NCI-H345 (cell line): ENCODE measurements around the gene C20orf173.

Source experiments
- DNase-seq: peaks from one replicate; lab custom pipeline; 2025; lab: John Stamatoyannopoulos, UW

C20orf173 gene

GRCh38 chr20:35506872-35507638, 22.4 kb downstream of the C20orf173 start:
- no peak for DNase-seq

GRCh38 chr20:35506179-35506578, 23.3 kb downstream of the C20orf173 start:
- no peak for DNase-seq

- no peak for DNase-seq
Observed at GRCh38 chr20:35504751-35505150, 24.7 kb downstream of the C20orf173 start.

GRCh38 chr20:35503841-35504561, 25.5 kb downstream of the C20orf173 start:
- DNase-seq: no peak

- no peak for DNase-seq
Observed at GRCh38 chr20:35503281-35503680, 26.2 kb downstream of the C20orf173 start.

GRCh38 chr20:35502352-35502751, 27.1 kb downstream of the C20orf173 start:
- no peak for DNase-seq

- DNase-seq: no peak
Observed at GRCh38 chr20:35499271-35499670, 30.2 kb downstream of the C20orf173 start.

GRCh38 chr20:35497780-35498189, 31.7 kb downstream of the C20orf173 start:
- DNase-seq: no peak

- DNase-seq: no peak
Observed at GRCh38 chr20:35497320-35497719, 32.1 kb downstream of the C20orf173 start.

GRCh38 chr20:35496481-35496880, 33.0 kb downstream of the C20orf173 start:
- no peak for DNase-seq

- DNase-seq: no peak
Observed at GRCh38 chr20:35492352-35492751, 37.1 kb downstream of the C20orf173 start.

- no peak for DNase-seq
Observed at GRCh38 chr20:35491823-35492222, 37.6 kb downstream of the C20orf173 start.

GRCh38 chr20:35490736-35491181, 38.7 kb downstream of the C20orf173 start:
- DNase-seq: no peak

- no peak for DNase-seq
Observed at GRCh38 chr20:35489717-35490116, 39.7 kb downstream of the C20orf173 start.

GRCh38 chr20:35487479-35487878, 42.0 kb downstream of the C20orf173 start:
- DNase-seq: no peak

- no peak for DNase-seq
Observed at GRCh38 chr20:35479798-35480197, 49.7 kb downstream of the C20orf173 start.

- no peak for DNase-seq
Observed at GRCh38 chr20:35478804-35479472, 50.5 kb downstream of the C20orf173 start.
